ENCODE results near the gene SPIN1.

The SPIN1 gene

GRCh38 chr9:88436379-88436778, 48.1 kb downstream of the SPIN1 start:
- DNase-seq (ENCODE audit: low spot score), result no peak

DNA sequence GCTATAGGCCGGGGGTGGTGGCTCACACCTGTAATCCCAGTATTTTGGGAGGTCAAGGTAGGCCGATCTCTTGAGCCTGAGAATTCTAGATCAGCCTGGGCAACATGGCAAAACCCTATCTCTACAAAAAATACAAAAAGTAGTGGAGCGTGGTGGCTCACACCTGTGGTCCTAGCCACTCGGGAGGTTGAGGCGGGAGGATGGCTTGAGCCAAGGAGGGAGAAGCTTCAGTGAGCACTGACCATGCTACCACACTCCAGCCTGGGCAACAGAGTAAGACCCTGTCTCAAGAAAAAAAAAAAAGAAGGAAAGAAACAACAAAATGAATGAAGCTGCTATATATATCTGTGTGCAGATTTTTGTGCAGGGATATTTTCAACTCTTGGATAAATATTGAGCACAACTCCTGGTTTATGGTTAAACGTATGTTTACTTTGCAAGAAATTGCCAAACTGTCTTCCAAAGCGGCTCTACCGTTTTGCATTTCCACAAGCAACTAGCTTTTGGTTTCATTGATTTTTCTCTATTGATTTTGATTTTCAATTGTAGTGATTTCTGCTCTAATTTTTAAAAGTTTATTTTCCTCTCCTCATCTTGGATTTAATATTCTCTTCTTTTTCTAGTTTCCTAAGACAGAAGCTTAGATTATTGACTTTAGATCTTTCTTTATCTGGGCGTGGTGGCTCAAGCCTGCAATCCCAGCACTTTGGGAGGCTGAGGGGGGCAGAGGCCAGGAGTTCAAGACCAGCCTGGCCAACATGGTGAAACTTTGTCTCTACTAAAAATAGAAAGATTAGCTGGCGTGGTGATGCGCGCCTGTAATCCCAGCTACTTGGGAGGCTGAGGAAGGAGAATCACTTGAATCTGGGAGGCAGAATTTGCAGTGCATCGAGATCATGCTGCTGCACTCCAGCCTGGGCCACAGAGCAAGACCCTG, 49.2 kb downstream of the SPIN1 start:
- no peak for DNase-seq (ENCODE audit: low spot score)

GRCh38 chr9:88438811-88439210, 50.6 kb downstream of the SPIN1 start:
- DNase-seq (ENCODE audit: low spot score), result no peak

GRCh38 chr9:88441301-88442007, 53.2 kb downstream of the SPIN1 start:
- DNase-seq (ENCODE audit: low spot score), result no peak

- DNase-seq (ENCODE audit: low spot score), result no peak
Measured at GRCh38 chr9:88443480-88444113, 55.4 kb downstream of the SPIN1 start.

- DNase-seq (ENCODE audit: low spot score), result no peak
Measured at GRCh38 chr9:88446728-88447127, 58.5 kb downstream of the SPIN1 start.

- no peak for DNase-seq (ENCODE audit: low spot score)
Measured at GRCh38 chr9:88447431-88447830, 59.2 kb downstream of the SPIN1 start.

DNA sequence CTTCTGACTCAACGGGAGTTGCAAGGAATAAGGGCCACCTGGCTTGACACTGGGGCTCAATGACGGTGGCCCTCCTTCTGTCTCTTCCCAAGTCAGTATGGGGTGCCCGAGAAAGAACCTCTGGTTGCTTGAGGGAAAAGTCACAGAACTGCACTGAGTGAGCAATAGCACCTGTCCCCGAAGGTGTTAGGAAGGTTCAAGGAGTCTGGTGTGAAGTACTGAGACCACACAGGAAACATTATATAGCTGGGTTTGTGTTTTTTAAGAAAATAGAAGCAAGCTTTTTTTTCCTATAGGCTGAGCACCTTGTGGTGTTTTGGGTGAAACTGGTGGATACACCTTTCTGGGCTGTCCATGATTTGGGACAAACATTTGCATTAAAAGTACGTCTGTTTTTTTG, 62.9 kb downstream of the SPIN1 start:
- DNase-seq (ENCODE audit: low spot score), result no peak

- no peak for DNase-seq (ENCODE audit: low spot score)
Measured at GRCh38 chr9:88458716-88459465, 70.6 kb downstream of the SPIN1 start.

GRCh38 chr9:88460587-88461332, 72.5 kb downstream of the SPIN1 start:
- DNase-seq (ENCODE audit: low spot score), result peak; percentile 58

DNA sequence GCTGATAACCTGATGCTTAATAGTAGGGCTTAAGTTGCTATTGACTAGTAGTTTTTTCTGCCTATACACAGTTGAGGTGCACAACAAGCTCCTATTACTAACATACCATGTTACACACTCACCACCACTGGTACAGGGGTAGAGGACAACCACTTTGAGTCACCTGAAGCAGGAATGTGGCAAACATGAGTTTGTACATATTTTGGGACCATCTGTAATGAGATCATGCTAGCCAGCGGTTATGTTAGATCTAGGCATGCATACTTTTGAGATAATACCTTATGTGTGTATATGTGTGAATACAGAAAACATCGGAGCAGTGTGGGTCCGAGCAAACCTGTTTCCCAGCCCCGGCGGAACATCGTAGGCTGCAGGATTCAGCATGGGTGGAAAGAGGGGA, 73.9 kb downstream of the SPIN1 start:
- DNase-seq (ENCODE audit: low spot score), result no peak

DNA sequence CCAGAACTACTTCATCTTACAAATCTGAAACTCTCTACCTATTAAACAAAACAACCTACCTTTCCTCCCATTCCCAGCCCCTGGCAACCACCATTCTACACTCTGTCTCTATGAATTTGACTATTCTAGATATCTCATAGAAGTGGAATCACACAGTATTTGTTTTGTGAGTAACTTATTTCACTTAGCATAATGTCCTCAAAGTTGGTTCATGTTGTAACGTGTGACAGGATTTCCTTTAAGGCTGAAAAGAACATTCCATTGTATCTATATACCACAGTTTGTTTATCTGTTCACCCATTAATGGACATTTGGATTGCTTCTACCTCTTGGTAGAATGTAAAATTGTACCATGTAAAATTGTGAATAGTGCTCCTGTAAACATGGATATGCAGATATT, 76.6 kb downstream of the SPIN1 start:
- no peak for DNase-seq (ENCODE audit: low spot score)

- no peak for DNase-seq (ENCODE audit: low spot score)
Measured at GRCh38 chr9:88468226-88468625, 80.0 kb downstream of the SPIN1 start.

- no peak for DNase-seq (ENCODE audit: low spot score)
Measured at GRCh38 chr9:88476491-88477271, 88.4 kb downstream of the SPIN1 start.

GRCh38 chr9:88477300-88477751, 89.1 kb downstream of the SPIN1 start:
- DNase-seq (ENCODE audit: low spot score), result no peak

- DNase-seq (ENCODE audit: low spot score), result no peak
Measured at GRCh38 chr9:88478246-88478645, 90.0 kb downstream of the SPIN1 start.

- DNase-seq (ENCODE audit: low spot score), result no peak
Measured at GRCh38 chr9:88481933-88482332, 93.7 kb downstream of the SPIN1 start.

DNA sequence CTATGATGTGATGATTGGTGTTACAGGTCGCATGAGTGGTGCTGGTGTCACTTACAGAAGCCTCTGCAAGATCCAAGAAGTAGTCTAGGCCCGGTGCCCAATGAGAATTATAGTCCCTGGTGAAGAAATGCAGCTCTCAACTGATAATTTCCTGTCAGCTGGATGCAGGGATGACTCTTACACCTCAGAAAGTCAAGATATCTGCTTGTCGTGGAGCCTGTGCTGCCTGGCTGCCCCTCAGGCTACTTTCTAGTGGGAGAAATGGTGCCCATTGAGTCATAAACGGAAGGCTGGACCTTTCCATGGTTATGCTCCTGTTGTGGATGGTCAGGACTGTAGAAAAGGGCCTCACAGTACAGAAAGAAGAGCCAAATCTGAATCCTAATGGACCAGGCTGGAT, 99.9 kb downstream of the SPIN1 start:
- DNase-seq (ENCODE audit: low spot score), result no peak

GRCh38 chr9:88494983-88495721, 106.9 kb downstream of the SPIN1 start:
- DNase-seq (ENCODE audit: low spot score), result no peak

DNA sequence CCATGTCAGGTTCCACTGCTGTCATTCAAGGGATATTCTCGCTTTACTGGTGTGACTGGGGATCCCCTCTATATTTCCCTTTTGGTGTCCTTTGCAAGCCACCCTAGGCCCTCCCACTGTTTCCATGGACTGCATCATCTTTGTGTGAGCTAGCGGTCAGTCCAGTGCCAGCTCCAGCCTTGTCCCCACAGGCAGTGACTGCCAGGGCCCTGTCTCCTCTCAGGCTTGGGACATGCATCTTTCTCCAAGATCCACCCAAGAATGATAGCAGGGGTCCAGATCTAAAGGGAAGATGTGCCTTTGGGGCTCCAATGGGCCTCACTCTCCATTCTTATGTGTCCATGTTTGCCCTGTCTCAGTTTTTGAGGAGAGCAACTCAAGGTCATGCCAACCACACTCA, 109.0 kb downstream of the SPIN1 start:
- no peak for DNase-seq (ENCODE audit: low spot score)
